ENCODE results near the gene GNG10. TPM values are rescaled to one million over a fixed set of nuclear protein-coding genes. Genes with fewer than 3 reads are reported as not detected.

GNG10 gene
- total RNA-seq, 2 experiments from 2014 or later = 8.3 to 10.4 TPM

DNA sequence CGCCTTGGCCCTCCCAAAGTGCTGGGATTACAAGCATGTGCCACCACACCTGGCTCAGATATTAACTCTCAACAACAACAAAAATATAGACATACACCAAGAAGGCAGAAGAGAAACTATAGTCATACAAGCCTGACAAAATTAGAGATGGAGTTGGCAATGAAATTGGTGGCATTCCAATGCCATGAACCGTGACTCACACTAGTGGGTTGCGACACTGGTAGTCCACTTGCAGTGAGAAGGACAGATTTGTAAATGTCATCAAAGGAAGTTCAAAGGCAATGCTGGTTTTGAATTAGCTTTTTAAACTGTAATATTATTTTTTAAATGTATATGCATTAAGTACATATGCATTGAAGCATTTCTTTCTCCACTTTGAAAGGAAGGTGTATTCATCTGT lies 38.8 kb upstream of the GNG10 start:
- intact Hi-C loops (cut with micrococcal nuclease; ENCODE audit: unreplicated experiment) = no loop called here
- no peaks in the 10 kb centered on the region for H3K9me3 ChIP-seq (ENCODE audit: low read length)
- TF ChIP-seq, protein P1, sequence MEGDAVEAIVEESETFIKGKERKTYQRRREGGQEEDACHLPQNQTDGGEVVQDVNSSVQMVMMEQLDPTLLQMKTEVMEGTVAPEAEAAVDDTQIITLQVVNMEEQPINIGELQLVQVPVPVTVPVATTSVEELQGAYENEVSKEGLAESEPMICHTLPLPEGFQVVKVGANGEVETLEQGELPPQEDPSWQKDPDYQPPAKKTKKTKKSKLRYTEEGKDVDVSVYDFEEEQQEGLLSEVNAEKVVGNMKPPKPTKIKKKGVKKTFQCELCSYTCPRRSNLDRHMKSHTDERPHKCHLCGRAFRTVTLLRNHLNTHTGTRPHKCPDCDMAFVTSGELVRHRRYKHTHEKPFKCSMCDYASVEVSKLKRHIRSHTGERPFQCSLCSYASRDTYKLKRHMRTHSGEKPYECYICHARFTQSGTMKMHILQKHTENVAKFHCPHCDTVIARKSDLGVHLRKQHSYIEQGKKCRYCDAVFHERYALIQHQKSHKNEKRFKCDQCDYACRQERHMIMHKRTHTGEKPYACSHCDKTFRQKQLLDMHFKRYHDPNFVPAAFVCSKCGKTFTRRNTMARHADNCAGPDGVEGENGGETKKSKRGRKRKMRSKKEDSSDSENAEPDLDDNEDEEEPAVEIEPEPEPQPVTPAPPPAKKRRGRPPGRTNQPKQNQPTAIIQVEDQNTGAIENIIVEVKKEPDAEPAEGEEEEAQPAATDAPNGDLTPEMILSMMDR (conservative IDR thresholded peaks at IDR 0.05; ENCODE audit: low read length) = no peak
- TF ChIP-seq EZH2phosphoT487 (IDR thresholded peaks at IDR 0.05; ENCODE audit: borderline replicate concordance, low read depth, low read length) = no peak
- ChIA-PET CTCF (ENCODE audit: unreplicated experiment) (no interaction called here), POLR2A (no interaction called here)
- no peak overlapping the region for H2AFZ ChIP-seq (ENCODE audit: low read length)
- no peak for DNase-seq (ENCODE audit: low spot score)
- no peak overlapping the region for H3K4me2 ChIP-seq (ENCODE audit: low read length)
- no peaks in the 10 kb centered on the region for H3K9me2 ChIP-seq (ENCODE audit: insufficient read depth, low read length)
- no peaks in the 10 kb centered on the region for H4K20me1 ChIP-seq (ENCODE audit: insufficient read depth, low read length)
- no peaks in the 10 kb centered on the region for H3K36me3 ChIP-seq (ENCODE audit: insufficient read depth, low read length)
- H3K4me3 ChIP-seq (ENCODE audit: low read depth, low read length, poor library complexity, severe bottlenecking) = no peak overlapping the region
- no TSS peak for BruUV-seq (replicated peaks)
- no peaks in the 10 kb centered on the region for H3K4me1 ChIP-seq (ENCODE audit: insufficient read depth, low read length, poor library complexity, severe bottlenecking)
- H3K27ac ChIP-seq (ENCODE audit: low read depth, low read length, poor library complexity, severe bottlenecking) = no peak overlapping the region
- no peaks in the 10 kb centered on the region for H3K79me2 ChIP-seq (ENCODE audit: insufficient read depth, low read depth, low read length)

DNA sequence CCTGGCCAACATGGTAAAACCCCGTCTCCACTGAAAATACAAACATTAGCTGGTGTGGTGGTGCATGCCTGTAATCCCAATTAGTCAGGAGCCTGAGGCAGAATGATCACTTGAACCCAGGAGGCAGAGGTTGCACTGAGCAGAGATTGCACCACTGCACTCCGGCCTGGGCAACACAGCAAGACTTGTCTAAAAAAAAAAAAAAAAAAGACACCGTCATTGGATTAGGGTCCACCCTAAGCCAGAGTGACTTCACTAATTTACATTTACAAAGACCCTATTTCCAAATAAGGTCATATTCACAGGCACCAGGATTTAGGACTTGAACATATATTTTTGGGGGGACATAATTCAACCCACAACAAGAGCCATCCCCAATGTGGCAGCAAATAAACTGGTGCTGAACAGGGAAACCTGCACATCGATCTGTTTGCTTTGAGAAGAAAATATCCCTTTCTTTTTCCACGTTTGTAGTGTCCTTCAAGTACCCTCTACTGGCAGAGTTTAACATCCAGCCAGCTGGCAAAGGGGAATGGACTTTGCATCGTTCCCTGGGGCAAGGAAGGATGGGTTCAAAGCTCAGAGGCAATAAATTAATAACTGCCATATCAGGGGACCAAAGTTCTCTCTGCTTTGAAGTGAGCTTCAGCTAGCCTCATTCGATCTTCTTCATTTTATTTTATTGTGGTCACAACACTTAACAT lies 34.0 kb upstream of the GNG10 start:
- Histone ChIP-seq H2AFZ (ENCODE audit: low read length) (no peak overlapping the region), H4K20me1 (ENCODE audit: insufficient read depth, low read length) (peaks cover 2% of the 10 kb centered on the region; the same call in 1 of the 2 replicates), H3K4me2 (ENCODE audit: low read length) (no peak overlapping the region), H3K27ac (ENCODE audit: low read depth, low read length, poor library complexity, severe bottlenecking) (no peak overlapping the region), H3K9me2 (ENCODE audit: insufficient read depth, low read length) (no peaks in the 10 kb centered on the region), H3K9me3 (ENCODE audit: low read length) (no peaks in the 10 kb centered on the region), H3K4me3 (ENCODE audit: low read depth, low read length, poor library complexity, severe bottlenecking) (no peak overlapping the region), H3K79me2 (ENCODE audit: insufficient read depth, low read depth, low read length) (peaks cover 8% of the 10 kb centered on the region), H3K36me3 (ENCODE audit: insufficient read depth, low read length) (no peaks in the 10 kb centered on the region), H3K4me1 (ENCODE audit: insufficient read depth, low read length, poor library complexity, severe bottlenecking) (peaks cover 10% of the 10 kb centered on the region)
- no peak for DNase-seq (ENCODE audit: low spot score)
- ChIA-PET POLR2A (no interaction called here), CTCF (ENCODE audit: unreplicated experiment) (no interaction called here)
- BruUV-seq (replicated peaks) = no TSS peak
- no peak for TF ChIP-seq EZH2phosphoT487 (IDR thresholded peaks at IDR 0.05; ENCODE audit: borderline replicate concordance, low read depth, low read length)
- TF ChIP-seq, protein P1 (conservative IDR thresholded peaks at IDR 0.05; ENCODE audit: low read length) = no peak
- intact Hi-C loops (cut with micrococcal nuclease; ENCODE audit: unreplicated experiment) = no loop called here

DNA sequence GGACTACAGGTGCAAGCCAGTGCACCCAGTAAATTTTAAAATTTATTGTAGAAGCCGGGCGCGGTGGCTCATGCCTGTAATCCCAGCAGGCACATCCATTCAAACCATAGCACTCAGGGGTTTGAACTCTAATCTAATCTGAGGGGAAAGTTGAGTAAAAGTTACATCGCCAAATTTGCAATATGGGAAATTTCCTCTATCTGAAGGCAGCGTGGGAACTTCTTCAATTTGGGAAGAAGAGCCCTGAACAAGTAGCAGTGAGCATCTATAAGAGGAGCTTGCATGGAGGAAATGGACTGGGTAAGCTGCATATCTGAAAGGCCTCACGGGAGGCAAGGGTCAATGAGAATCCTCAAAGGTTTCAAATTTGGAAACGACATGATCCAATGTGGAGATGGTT lies 33.0 kb upstream of the GNG10 start:
- no peaks in the 10 kb centered on the region for H3K9me3 ChIP-seq (ENCODE audit: low read length)
- CTCF ChIA-PET (ENCODE audit: unreplicated experiment) = no interaction called here
- POLR2A ChIA-PET = no interaction called here

More for the DNA sequence above, 33.0 kb upstream of the GNG10 start:
- no TSS peak for BruUV-seq (replicated peaks)
- Histone ChIP-seq H3K4me3 (ENCODE audit: low read depth, low read length, poor library complexity, severe bottlenecking) (no peak overlapping the region), H3K79me2 (ENCODE audit: insufficient read depth, low read depth, low read length) (peaks cover 18% of the 10 kb centered on the region), H3K4me2 (ENCODE audit: low read length) (no peak overlapping the region), H4K20me1 (ENCODE audit: insufficient read depth, low read length) (peaks cover 10% of the 10 kb centered on the region; the same call in 1 of the 2 replicates), H3K36me3 (ENCODE audit: insufficient read depth, low read length) (peaks cover 4% of the 10 kb centered on the region; the same call in 1 of the 2 replicates), H3K27ac (ENCODE audit: low read depth, low read length, poor library complexity, severe bottlenecking) (no peak overlapping the region), H2AFZ (ENCODE audit: low read length) (no peak overlapping the region), H3K4me1 (ENCODE audit: insufficient read depth, low read length, poor library complexity, severe bottlenecking) (peaks cover 20% of the 10 kb centered on the region), H3K9me2 (ENCODE audit: insufficient read depth, low read length) (no peaks in the 10 kb centered on the region)
- TF ChIP-seq EZH2phosphoT487 (IDR thresholded peaks at IDR 0.05; ENCODE audit: borderline replicate concordance, low read depth, low read length) = no peak
- TF ChIP-seq, protein P1 (conservative IDR thresholded peaks at IDR 0.05; ENCODE audit: low read length) = no peak
- no peak for DNase-seq (ENCODE audit: low spot score)
- intact Hi-C loops (cut with micrococcal nuclease; ENCODE audit: unreplicated experiment) = no loop called here
